COLO668 (cell line): ENCODE measurements around the gene KIFC1.
A peak's percentile ranks its signal among the peaks of the same experiment; 100 is the strongest.

Experiments used
- DNase-seq: peaks from one replicate; lab custom pipeline; 2025; ENCODE audit not compliant: unreplicated experiment; lab: John Stamatoyannopoulos, UW

Gene KIFC1

DNA sequence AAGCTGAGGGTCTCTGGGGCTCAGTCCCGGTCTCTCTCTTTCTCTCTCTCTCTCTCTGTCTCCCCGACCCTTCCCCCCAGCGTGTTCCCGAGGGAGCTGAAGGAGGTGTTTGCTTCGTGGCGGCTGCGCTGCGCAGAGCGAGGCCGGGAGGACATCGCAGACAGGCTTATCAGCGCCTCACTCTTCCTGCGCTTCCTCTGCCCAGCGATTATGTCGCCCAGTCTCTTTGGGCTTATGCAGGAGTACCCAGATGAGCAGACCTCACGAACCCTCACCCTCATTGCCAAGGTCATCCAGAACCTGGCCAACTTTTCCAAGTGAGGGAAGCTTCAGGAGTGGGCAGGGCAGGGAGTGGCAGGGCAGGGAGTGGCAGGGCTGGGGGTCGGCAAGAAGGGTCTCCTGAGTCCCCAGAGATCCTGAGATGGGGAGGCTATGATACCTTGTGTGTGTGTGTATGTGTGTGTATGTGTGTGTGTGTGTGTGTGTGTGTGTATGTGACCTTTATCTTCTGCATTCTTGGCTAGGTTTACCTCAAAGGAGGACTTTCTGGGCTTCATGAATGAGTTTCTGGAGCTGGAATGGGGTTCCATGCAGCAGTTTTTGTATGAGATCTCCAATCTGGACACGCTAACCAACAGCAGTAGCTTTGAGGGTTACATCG is 49.2 kb downstream of the KIFC1 start:
- DNase-seq = no peak

DNA sequence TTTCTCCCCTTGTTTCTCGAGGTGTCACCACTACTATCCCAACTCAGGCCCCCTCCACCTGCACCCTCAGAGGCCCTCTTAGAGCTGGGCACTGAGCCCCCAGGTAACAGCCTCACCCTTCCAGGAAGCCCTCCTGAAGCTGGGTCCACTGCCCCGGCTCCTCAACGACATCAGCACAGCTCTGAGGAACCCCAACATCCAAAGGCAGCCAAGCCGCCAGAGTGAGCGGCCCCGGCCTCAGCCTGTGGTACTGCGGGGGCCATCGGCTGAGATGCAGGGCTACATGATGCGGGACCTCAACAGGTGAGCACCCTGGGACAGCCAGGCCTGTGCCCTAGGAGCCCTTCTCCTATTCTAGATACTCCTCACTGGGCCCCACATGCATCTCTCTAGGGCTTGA is 49.8 kb downstream of the KIFC1 start:
- no peak for DNase-seq

DNA sequence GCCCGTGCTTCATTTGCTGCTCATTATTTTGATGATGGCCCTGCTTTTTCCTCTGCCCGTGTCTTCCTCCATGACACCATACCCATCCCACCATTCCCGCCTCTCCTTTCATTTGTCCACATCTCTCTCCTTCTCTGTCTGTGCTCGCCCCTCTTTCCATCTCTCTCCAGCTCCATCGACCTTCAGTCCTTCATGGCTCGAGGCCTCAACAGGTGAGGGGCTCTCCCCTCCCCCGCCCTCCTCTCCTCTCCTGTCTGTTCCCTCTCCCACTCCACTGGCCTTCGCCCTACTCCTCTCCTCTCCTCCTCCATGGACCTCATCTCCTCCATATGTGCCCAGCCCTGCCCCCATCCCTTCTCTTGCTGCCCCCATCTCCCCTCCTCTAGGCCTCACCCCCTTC is 50.7 kb downstream of the KIFC1 start:
- DNase-seq = no peak

DNA sequence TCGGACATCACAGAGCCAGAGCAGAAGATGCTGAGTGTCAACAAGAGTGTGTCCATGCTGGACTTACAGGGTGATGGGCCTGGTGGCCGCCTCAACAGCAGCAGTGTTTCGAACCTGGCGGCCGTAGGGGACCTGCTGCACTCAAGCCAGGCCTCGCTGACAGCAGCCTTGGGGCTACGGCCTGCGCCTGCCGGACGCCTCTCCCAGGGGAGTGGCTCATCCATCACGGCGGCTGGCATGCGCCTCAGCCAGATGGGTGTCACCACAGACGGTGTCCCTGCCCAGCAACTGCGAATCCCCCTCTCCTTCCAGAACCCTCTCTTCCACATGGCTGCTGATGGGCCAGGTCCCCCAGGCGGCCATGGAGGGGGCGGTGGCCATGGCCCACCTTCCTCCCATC is 51.4 kb downstream of the KIFC1 start:
- no peak for DNase-seq

DNA sequence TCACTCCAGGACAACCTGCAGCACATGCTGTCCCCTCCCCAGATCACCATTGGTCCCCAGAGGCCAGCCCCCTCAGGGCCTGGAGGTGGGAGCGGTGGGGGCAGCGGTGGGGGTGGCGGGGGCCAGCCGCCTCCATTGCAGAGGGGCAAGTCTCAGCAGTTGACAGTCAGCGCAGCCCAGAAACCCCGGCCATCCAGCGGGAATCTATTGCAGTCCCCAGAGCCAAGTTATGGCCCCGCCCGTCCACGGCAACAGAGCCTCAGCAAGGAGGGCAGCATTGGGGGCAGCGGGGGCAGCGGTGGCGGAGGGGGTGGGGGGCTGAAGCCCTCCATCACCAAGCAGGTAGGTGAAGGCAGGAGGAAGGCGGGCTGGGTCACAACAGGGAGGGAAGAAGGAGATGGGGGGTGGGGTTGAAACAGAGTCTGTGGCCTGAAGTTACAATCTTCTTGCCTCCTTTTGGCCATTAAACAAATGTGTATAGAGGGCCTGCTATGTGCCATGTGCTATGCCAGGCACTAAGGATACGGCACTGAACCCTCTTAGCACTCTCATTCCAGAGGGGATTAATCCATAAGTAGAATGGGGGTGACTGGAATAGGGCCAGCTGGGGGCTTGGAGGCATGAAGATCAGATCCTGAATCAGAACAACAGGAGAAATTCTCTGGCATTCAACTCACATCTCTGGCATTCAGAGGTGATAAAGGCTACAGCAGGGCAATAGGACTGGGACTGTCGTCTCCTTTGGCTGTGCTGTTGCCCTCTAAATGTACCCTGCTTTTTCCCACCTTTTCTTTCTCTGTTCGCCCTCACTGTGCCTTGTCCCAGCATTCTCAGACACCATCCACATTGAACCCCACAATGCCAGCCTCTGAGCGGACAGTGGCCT is 52.2 kb downstream of the KIFC1 start:
- no peak for DNase-seq

DNA sequence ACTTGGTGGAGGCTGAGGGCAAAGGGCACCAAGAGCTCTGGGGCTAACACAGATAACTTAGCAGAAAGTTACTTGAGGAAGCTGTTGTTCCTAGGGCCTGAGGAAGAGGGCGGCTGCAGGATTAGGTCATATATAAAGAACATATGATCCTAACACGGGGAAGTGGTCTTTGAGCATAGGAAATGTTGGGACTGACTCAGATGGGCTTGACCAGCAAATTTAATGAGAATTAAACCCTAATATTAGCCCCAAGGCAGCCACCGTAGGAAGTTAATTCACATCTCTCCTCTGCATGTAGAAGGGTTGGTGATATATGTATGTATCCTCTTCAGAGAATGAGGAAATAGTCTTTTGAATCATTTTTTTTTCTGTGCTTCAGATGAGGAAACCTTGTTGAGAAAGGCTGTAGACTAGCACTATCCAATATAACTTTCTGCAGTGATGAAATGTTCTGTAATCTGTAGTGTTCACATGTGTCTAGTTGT is 53.5 kb downstream of the KIFC1 start:
- no peak for DNase-seq

DNA sequence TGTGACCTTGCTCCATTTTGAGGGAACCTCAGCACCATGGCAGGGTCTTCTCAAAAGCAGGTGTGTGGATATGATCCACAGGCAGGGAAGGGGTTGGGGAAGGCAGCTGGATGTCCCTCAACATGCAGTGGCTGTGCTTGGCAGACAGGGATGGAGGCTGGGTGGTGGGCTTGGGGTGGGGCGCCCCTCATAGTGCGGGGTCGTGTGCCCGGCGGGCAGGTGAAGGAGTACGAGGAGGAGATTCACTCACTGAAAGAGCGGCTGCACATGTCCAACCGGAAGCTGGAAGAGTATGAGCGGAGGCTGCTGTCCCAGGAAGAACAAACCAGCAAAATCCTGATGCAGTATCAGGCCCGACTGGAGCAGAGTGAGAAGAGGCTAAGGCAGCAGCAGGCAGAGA is 54.7 kb downstream of the KIFC1 start:
- no peak for DNase-seq

DNA sequence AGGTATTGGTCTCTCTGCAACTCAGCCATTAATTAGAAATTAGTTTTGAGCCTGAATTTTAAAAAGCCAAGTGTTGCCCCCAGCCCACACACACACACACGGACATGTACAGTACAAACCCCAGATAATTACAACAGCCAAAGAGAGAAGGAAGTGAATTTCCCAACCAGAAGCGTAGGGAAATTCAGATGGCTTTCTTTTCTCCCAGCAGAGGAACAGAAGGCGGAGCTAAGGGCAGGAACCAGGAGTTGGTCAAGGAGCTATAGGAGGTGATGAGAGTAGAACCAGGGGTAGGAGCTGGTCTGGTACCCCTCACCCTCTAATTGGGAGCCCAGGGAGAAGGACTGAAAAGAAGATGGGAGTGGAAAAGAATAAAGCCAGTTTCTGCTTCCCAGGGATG is 58.8 kb downstream of the KIFC1 start:
- no peak for DNase-seq

DNA sequence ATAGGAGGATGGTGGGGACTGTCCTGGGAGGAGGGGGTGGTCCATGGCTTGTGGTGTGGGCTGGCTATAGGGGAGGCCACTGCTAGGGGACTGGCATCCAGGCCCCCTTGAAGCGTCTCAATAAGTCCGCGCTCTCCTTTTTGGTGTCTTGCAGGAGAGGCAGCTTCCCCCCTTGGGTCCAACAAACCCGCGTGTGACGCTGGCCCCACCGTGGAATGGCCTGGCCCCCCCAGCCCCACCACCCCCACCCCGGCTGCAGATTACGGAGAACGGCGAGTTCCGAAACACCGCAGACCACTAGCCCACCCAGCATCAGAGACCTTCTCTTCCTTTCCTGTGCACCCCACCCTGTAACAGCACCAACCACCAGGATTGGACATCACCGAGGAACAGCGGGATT is 60.0 kb downstream of the KIFC1 start:
- DNase-seq = no peak

DNA sequence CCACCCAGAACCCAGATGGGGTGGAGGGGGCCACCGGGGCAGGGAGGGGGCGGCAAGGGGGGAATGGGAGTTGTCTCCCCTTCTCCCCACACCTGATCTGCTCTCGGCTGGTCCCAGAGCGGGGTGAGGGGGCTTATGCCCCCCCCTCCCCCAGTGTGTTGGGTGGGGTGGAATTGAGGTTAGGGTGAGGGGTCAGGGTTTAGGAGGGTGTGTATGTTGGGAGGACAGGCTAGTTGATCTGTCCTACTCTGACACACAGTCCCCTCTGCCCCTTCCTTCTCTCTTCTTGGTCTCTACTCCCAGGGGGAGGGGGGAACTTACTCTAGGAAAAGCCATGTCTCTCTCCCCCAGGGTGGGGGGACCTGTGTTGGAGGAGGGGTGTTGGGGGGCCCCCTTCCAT is 60.9 kb downstream of the KIFC1 start:
- no peak for DNase-seq

DNA sequence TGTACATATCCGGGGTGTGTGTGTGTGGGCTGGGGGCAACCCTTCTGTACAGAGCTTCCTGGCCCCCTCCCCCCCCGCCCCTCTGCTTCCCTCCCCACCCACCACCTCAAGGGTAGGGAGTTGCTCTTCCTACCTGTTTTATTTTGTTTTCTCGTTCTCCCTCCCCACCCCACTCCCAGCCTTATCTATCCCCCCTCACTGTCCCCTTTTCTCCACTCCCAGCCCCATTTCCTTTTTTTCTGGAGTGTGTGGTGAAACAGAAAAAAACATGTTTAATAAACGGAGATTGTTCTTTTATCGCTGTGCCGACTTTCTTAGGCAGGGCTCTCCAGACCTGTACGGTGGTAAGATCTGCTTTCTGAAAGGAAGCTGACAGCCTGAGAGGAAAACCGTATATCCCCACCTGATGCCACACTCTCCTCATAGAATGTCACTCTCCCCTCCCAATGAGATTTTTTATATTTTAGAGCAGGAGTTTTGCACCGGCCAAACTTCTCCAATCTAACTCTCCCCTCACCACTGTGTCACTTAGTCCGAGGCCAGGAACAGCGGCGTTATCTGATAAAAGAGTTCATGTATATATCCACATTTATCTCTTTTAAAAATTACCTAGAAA is 61.9 kb downstream of the KIFC1 start:
- DNase-seq = no peak

DNA sequence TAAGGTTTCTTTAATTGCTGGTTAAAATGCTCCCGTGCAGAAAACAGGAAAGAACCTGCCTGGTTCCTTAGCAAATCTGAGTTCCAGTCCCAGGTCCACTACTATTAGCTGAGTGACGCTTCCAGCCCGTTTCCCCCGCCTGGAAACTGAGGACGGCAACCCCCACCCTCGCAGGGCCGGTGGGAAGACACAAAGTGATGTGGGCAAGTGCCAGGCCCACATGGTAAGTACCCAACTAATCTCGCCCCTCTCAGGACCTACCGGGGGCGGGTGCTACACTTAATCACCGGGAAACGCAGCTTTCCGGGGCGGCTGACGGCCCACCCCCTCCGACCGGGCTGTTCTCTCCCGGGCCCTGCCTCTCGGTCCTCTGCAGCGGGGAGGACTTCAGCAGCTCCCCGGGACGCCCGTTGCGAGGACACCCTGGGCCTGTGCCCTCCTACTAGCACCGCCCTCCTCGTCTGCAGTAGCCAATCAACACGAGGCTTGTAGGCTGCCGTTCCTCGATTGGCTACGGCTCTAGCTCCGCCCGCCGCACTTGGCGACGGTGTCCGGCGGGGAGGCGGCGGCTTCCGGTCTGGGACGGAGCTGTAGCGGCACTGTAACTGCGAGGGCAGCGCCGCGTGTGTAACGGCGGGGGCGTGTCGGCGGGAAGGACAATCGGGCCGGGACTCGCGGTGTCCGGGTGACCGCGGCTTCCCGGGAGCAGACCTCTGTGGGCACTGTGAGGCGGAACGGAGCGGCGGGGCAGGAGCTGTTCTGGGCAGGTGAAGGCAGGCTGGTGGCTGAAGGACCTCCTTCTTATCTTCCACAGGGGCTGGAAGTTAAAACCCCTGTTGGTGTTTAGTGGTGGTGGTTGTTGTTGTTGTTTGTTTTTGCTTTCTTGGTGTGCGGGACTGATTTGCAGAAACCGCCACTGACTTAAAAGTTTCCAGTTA is 62.7 kb downstream of the KIFC1 start, which contains the start of gene ZBTB9:
Gene ZBTB9 (plus strand): TSS at position 568 of the 938 bp plus-strand sequence. CDS start 525 bp downstream, outside the sequence.
- peak; percentile 93 for DNase-seq

DNA sequence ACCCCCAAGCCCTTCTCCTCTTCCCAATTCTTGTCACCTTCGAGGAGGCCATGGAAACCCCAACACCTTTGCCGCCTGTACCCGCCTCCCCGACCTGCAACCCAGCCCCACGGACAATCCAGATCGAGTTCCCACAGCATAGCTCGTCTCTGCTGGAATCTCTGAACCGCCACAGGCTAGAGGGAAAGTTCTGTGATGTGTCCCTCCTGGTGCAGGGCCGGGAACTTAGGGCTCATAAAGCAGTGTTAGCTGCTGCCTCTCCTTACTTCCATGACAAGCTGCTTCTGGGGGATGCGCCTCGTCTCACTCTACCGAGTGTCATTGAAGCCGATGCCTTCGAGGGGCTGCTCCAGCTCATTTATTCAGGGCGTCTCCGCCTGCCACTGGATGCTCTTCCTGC is 63.4 kb downstream of the KIFC1 start:
- DNase-seq = no peak

DNA sequence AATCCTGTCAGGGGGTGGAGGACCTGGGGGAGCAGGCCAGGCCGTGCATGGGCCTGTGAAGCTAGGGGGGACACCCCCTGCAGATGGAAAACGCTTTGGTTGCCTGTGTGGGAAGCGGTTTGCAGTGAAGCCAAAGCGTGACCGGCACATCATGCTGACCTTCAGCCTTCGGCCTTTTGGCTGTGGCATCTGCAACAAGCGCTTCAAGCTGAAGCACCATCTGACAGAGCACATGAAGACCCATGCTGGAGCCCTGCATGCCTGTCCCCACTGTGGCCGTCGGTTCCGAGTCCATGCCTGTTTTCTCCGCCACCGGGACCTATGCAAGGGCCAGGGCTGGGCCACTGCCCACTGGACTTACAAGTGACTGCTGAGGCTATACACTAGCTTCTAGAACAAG is 64.5 kb downstream of the KIFC1 start:
- no peak for DNase-seq

DNA sequence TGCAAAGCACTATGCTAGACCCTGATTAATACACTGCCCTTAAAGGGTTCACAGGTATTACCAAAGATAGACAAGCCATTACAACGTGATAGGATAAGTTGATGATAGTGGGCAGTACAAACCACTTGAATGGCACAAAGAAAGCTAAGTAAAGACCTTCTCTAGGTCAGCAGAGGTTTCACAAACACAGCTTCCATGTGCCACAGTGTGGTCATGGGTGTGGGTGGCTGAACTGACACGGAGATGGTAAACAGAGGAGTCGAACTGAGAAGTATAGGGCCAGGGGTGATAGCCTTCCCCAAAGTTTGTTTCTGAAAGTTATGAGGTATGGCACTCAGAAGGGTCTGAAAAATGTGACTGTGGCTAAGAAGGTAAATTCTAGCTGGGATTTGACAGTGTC is 67.1 kb downstream of the KIFC1 start:
- DNase-seq = no peak

DNA sequence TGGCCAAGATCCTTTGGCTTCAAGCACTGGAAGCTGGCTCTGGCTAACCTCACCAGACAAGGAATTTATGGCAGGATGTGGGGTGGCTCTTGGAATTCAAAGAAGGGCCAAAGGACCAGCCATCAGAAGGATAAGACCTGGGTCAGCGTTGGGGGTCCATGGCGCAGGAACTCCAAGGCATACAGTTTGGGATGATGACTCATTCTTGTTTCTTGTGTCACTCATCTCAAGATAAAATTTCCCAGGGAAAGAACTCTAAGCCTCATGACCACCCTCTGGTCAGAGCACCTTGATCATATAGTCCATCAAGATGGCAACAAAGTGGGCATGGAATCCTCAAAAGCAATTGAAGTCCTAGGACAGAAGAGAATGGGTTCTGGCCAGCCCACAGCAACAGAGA is 67.6 kb downstream of the KIFC1 start:
- DNase-seq = no peak
